Activated CD4-positive, alpha-beta T cell treated with anti-CD3 and anti-CD28 coated beads, Interleukin-2, amount 50 U/mL, for 16 hours (primary cell): ENCODE data around the gene PNMA8A.
"Not testable (repeated sequence)": the region's sequence is repeated elsewhere in the genome, so short reads cannot be mapped to it uniquely, and the experiment has no call there.

Experiments used
- DNase-seq: peaks from one replicate; pipeline ENCODE4 v3.0.0-alpha.2; 2020

PNMA8A gene, protein sequence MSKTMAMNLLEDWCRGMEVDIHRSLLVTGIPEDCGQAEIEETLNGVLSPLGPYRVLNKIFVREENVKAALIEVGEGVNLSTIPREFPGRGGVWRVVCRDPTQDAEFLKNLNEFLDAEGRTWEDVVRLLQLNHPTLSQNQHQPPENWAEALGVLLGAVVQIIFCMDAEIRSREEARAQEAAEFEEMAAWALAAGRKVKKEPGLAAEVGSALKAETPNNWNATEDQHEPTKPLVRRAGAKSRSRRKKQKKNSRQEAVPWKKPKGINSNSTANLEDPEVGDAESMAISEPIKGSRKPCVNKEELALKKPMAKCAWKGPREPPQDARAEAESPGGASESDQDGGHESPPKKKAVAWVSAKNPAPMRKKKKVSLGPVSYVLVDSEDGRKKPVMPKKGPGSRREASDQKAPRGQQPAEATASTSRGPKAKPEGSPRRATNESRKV

GRCh38 chr19:46471116-46471733 is at the start of gene PNMA8A:
Gene PNMA8A (minus strand): TSS chr19:46471563. CDS start chr19:46471035, 528 bp downstream.
- DNase-seq, result no peak

GRCh38 chr19:46520616-46521015 is 49.3 kb upstream of the PNMA8A start:
- DNase-seq, result no peak

GRCh38 chr19:46517471-46517870 is 46.1 kb upstream of the PNMA8A start:
- no peak for DNase-seq

DNA sequence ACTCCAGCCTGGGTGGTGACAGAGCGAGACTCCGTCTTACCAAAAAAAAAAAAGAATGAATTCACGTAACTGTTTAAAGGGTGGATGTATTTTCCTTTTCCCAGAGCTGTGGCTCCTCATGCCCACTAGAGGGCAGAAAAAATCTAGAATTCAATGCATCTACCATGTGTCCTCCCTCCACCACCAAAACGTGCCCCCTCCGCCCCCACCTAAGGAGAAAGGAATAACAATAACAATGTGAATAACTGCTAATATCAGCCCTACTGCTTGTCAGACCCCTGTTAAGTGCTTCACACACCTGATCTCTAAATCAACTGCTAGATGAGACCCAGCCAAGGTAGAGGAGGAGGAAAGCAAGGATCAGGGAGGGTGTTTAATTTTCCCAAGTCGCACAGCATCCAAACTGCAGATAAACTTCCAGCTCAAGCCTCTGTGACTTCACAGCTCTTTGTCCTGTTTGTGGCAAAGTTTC is 44.6 kb upstream of the PNMA8A start:
- DNase-seq, result peak; percentile 46

DNA sequence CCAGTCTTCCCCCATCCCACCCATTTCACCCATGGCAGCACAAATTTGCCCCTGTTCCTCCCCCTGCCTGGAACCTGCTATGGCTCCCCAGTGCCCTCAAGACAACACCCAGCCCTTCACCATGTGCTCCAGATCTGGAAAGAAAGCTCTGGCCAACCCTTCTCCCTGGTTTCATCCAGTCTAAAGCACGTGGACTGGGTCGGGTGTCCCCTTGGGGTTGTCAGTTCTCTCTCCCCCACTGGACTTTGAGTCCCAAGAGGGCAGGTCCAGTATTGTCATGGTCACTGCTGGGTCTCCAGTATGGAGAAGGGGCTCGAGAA is 43.9 kb upstream of the PNMA8A start:
- DNase-seq, result no peak

GRCh38 chr19:46514589-46515289 is 43.4 kb upstream of the PNMA8A start:
- DNase-seq, result no peak

DNA sequence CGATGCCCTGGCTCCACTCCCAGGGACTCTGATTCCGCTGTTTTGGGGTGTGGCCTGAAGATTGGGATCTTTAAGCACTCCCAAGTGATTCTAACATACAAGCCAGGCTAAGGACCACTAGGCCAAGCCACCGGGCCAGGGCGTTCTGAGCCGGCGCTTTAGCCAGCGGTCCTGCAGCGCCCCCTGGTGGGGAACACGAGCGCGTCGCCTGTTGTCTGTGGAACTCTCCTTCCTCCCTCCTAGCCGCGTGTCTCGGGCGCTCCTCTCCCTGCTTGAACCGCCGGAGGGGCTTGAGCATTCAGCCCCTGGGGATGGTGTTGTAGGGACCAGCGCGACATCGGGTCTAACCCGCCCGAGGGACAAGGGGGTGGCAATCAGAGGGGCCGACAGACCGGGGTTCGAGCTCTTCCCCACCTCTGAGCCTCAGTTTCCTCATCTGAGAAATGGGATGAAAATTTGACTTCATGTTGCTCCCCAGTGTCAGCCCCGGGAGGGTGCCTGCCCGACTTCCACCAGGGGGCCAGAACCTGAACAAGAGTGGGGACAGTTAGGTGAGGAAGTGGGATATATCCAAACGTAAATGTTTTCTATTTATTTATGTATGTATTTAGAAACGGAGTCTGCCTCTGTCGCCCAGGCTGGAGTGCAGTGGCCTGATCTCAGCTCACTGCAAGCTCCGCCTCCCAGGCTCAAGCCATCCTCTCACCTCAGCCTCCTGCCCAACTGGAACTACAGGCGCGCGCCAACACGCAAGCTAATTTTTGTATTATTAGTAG is 42.3 kb upstream of the PNMA8A start:
- DNase-seq, result peak; percentile 76

DNA sequence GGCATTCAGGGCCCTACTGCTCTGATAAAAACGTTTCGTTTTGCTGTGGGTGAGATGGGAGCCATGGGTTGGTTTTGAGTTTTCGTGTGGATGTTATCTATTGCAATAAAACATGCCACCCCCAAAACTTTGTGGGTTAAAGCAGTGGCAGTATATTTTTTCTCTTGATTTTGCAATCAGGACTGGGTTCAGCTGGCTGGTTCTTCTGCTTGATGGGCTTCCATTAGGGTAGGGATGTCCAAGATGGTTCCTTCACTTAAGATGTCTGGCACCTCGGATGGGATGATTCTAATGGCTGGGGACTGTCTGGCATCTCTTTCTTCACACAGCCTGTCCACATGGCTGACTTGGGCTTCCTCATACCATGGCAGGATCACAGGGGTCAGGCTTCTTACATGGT is 39.9 kb upstream of the PNMA8A start:
- DNase-seq, result no peak

DNA sequence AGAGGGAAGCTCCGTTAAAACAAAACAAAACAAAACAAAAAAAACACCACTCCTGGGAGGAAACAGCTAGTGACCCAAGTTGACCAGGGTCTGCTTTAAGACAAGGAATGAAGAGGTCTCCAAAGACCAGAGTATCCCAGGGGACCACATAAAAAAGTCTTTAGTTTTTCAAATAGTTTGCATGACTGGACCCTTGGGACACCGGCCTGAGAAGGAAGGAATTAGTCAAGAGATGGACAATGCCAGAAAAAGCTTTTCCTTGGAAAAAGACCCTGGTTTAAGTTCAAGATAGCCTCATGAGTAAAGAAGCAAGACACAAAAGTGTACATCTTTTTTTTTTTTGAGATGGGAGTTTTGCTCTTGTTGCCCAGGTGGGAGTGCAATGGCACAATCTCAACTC is 36.8 kb upstream of the PNMA8A start:
- no peak for DNase-seq

DNA sequence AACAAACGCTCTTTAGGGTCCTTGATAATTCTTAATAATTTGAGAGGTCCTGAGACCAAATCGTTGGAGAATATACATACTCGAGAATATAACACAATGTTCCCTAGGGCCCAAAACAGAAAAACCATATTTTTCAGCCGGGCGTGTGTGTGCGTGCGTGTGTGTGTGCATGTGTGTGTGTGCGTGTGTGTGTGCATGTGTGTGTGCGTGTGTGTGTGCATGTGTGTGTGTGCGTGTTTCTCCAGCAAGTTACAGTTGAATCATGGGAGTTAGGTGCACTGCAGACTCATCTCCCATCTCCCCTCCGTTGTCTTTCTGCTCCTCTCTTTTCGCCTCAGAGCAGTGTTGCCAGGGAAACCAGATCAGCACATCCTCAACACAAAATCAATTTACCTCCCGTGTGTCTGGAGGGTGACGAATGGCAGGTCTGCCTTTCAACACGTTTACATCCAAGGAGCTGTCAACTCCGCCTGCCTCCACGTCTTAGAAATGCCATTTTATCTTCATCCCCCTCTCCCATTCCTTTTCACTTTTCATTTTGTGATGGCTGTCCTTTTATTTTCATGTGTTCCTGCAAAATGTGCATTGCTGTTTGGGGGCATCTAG is 32.6 kb upstream of the PNMA8A start:
- no peak for DNase-seq

DNA sequence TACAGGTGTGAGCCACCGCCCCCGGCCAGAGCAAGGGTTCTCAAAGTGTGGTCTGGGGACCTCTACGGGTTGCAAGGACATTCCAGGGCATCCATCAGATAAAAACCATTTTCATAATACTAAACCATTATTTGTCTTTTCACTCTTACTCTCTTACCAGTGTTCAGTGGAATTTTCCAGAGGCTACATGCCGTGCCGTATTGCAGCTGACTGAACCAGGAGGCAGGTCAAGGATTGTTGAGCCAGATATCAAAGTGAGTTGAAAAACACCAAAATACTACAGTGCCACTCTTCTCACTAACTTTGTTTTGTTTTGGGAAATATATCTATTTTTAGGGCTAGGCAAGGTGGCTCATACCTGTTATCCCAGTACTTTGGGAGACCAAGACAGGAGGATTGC is 31.5 kb upstream of the PNMA8A start:
- DNase-seq, result no peak

- no peak for DNase-seq
Measured at GRCh38 chr19:46499692-46500091, 28.3 kb upstream of the PNMA8A start.

- DNase-seq, result no peak
Measured at GRCh38 chr19:46497773-46498172, 26.4 kb upstream of the PNMA8A start.

- DNase-seq, result not testable (repeated sequence)
Measured at GRCh38 chr19:46496886-46497285, 25.5 kb upstream of the PNMA8A start.

DNA sequence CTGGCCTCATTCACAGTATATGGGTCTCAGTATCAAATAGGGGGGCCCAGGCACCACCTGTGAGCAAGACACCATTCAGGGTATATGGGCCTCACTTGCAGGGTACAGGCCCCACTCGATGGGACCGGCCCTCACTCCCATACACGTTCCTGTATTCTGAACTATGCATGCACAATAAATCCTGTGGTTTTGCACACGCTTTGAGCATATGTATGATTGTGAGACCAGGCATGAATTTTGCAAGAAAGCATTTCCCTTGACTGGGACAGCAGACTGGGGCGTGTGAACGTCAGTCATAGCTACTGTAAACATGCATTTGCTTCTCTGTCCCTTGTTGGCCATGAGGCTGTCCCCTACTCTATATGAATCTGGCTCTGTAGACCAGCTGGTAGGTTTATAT is 24.9 kb upstream of the PNMA8A start:
- DNase-seq, result no peak

- DNase-seq, result peak; percentile 16
Measured at GRCh38 chr19:46495786-46496099, 24.4 kb upstream of the PNMA8A start, which contains the start of gene PNMA8B. Gene PNMA8B (minus strand): TSS chr19:46495867. CDS start chr19:46495465, 402 bp downstream.

GRCh38 chr19:46494941-46495785 is 23.8 kb upstream of the PNMA8A start:
- no peak for DNase-seq

GRCh38 chr19:46494146-46494940 is 23.0 kb upstream of the PNMA8A start:
- DNase-seq, result no peak

DNA sequence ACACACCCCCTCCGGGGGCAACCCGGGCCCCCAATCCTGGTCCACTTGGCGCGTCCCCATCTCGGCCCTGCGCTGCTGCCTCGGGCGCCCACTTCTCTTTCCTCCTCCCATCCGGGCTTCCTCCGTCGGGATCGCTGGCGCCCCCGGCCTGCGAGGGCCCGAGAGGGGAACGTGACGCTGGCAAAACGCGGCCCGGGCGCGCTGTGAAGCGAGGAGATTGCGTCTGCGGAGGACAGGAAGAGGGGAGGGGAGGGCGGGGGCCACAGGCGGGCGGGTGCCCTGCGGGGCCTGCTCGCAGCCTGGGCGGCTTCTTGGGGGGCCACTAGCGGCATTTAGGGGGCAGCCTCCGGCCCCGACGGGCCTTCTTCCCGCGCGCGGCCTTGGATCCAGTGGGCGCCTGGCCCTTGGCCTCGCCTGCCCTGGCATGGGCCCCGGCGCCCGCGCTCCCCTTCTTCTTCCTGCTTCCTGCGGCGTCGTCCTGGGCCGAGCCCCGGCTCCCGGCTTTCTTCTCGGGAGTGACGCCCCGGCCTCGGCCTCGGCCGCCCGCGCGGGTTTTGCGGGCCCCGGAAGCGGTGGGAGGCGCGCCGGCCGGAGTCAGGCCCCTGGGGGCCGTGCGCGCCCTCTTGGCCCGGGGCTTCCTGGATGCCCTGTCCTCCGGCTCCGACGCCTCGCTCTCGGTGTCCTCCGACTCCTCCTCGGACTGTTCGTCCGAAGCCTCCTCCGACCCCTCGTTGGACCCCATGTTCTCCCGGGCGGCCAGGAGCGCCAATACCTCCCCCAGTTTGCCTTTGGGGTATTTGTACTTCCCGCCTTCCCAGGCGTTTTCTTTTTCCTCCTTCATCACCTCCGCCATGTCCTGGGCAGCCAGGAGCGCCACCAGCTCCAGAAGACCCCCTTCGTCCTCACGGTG is 22.1 kb upstream of the PNMA8A start:
- DNase-seq, result peak; percentile 14

- DNase-seq, result no peak
Measured at GRCh38 chr19:46492841-46493235, 21.5 kb upstream of the PNMA8A start.
